GM12874 (cell line): Measurements from ENCODE around the gene RRBP1.

Experiments used
- CTCF ChIP-seq: IDR thresholded peaks from 2 replicates; pipeline ENCODE4 v1.5.1; 2011; ENCODE audit warnings: low read depth, mild to moderate bottlenecking, control low read depth, low read length, moderate library complexity; ENCODE audit not compliant: insufficient read depth

RRBP1 gene

GRCh38 chr20:17678886-17679285 lies 3.2 kb downstream of the RRBP1 start:
- TF ChIP-seq CTCF: no peak

- TF ChIP-seq CTCF: no peak
Measured at GRCh38 chr20:17678295-17678694, 3.7 kb downstream of the RRBP1 start.

- TF ChIP-seq CTCF: no peak
Measured at GRCh38 chr20:17676942-17677341, 5.1 kb downstream of the RRBP1 start.

- TF ChIP-seq CTCF: no peak
Measured at GRCh38 chr20:17676378-17676759, 5.7 kb downstream of the RRBP1 start.

DNA sequence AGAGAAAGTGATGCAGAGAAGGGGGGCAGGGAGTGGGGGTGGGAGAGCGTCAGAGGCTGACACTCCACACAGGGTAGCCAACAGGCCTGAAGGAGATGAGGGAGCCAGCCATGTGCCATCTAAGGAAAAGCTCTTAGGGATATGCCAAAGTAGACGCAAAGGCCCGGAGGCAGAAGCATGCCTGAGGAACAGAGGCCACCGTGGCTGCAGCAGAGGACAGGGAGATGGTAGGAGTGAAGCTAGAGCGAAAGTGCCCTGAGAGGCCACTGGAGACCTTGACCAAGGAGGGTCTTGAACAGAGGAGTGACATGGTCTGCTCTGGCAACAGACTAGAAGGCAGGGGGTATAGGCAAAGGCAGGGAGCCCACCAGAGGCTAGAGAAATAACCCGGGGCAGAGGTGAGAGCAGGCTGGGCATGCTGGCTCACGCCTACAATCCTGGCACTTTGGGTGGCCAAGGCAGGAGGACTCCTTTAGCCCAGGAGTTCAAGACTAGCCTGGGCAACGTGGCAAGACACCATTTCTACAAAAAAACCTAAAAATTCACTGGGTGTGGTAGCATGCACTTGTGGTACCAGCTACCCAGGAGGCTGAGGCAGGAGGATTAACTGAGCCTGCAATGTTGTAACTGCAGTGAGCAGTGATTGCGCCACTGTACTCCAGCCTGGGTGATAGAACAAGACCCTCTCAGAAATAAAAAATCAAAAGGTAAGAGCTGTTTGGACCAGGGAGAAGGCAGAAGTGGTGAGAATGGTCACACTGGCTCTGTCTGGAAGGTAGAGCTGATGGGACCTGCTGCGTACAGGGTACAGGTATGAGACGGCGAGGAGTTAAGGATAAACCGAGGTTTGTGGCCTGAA lies 6.3 kb downstream of the RRBP1 start:
- TF ChIP-seq CTCF: no peak

DNA sequence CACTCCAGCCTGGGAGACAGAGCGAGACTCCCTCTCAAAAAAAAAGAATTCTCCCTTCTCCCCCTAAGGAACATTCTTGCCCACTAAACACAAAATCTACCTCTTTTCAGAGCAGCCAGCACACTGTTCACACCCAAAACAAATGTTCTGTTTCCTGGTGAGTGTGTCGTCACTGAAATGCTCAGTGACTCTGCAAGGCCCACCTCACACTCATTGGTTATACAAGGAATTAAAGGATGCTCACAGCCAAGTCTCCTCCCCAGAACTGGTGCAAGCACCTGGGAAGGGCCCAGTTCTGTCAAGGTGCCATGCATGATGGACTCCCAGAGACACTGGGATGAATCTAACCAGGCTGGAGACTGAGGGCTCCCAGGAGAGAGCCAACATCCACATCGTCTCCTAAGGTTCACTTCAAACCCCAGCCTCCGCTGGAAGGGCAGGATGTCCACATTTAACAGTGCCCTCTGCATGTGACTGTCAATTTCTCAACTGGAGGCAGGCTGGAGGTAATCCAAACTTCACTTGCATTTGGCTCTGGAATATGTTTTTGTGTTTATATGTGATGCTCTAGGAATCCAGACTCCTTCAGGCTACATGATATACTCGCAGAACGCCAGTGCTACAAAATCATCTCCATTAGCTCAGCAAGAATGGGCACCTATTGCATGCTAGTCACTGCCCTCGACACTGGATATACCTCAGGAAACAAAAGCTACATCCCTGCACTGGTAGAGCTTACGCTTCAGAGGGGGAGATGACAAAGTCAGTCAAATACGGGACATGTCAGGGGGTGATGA lies 7.1 kb downstream of the RRBP1 start:
- TF ChIP-seq CTCF: no peak

GRCh38 chr20:17673084-17673483 lies 9.0 kb downstream of the RRBP1 start:
- TF ChIP-seq CTCF: no peak
